ENCODE data around the gene GJB5.
"Not testable (repeated sequence)": the region's sequence is repeated elsewhere in the genome, so short reads cannot be mapped to it uniquely, and the experiment has no call there.

The GJB5 gene

DNA sequence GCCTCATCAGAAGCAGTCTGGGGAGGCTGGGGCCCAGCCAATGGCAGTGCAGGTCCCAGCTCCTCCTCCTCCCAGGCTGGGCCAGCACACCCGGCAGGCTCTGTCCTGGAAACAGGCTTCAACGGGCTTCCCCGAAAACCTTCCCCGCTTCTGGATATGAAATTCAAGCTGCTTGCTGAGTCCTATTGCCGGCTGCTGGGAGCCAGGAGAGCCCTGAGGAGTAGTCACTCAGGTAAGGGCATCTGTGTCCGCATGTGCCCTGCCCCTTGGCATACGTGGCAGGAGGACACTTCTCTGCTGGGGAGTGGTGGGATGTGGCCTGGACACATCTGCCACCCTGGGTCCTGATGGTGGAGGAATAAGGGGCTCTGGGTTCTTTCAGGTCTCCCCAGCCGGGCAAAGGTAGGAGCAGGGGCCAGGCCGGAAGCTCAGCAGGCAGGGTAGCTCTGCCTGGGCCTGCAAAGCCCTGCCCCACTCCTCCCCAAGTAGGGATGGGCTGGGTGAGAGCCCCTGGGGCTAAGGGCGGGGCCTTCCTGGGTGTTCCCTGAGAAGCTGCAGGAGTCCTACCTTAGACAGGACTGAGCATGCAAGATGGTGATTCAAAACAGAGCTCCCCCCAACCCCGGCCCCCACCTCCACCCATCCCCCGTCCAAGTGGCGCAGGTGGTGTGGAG is at the start of gene GJB5:
TSS of gene GJB5 (plus strand) at position 84 of the 674 bp plus-strand sequence. CDS start 2,284 bp downstream, outside the sequence.
- no peak for DNase-seq (ENCODE audit: low spot score)

DNA sequence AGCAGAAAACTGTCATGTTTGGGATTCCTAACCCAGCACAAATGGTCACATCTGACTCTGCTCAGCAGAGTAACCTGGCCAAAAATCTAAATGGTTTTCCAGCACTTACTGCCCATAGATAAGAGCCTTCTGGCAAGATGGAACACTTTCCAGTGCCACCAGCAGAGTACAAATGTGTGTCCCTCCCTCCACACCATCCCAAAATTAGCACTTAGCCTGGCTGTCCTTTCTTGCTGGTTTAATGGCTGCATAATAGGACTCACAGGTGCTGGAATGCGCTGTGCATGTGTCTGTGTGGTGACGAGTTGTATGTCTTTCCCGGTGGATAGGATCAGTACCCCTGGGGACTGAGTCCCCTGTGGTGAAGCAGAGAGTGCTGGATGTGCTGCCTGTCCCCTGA is 49.8 kb upstream of the GJB5 start:
- DNase-seq (ENCODE audit: low spot score) = no peak

DNA sequence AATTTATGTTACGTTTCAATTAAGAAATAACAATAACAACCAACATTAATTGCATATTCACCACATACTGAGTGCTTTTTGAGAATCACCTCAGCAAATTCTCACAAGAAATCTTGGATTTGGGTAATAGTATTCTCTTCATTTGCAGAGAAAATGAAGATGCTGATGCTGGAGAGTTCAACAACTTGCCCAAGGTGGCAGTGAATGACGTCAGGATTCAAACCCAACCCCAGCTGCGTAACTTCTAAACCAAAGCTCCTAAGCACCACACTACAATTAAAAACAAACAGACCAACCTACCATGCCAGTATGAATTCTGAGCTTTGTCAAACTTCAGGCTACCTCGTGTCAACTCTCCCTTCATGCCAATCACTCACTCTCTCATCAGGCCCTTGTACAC is 46.7 kb upstream of the GJB5 start:
- DNase-seq (ENCODE audit: low spot score) = no peak

DNA sequence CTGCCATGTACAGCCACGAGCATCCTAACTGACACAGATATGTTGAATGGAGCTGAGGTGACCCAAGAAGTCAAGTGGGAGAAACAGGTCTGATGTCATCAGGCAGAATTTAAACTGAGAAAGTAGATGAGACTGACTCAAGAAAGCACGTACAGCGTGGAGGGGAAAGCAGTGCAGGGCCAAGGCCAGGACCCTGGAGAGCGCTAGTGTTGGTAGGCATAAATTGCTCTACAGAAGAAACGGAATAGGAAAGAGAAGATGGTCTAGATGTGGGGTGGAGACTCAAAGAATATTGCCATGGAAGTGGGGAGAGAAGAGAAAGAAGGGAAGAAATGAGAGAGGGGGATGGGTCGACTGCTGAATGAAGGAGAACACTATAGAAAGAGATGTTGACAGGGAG is 45.3 kb upstream of the GJB5 start:
- no peak for DNase-seq (ENCODE audit: low spot score)

DNA sequence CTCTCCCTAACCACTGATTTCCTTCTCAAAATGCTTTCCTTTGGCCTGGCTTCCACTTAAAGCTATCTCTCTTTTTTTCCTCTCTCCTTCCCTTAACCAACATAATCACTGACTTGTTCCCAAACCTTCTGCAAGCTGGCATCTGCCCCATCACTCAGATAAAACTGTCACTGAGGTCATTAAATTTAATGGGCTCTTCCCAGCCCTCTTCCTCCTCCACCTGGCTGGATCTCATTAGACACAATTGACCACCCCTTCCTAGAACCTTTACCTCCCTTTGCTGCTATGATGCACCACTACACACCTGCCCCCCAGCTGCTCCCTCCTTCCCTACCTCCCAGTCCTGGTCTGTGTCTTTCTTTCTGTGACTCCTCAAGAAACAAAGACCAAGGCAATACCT is 44.0 kb upstream of the GJB5 start:
- no peak for DNase-seq (ENCODE audit: low spot score)

DNA sequence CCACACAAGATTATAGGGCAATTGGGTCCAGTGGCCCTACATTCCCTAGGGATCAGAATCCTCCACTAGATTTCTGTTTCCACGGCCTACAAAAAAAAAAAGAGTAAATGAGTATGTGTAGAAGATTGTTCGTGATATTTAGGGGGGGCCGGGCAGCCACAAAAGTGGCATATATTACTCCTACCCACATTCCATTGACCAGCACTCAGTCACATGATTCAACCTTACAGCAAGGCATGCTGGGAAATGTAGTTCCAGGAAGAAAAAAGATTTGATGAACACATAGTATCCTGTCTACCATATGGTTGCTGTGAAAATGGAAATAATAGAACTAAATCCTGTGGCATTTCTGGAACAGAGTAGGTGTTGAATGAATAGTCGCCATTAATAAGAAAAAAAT is 43.4 kb upstream of the GJB5 start:
- DNase-seq (ENCODE audit: low spot score) = no peak

DNA sequence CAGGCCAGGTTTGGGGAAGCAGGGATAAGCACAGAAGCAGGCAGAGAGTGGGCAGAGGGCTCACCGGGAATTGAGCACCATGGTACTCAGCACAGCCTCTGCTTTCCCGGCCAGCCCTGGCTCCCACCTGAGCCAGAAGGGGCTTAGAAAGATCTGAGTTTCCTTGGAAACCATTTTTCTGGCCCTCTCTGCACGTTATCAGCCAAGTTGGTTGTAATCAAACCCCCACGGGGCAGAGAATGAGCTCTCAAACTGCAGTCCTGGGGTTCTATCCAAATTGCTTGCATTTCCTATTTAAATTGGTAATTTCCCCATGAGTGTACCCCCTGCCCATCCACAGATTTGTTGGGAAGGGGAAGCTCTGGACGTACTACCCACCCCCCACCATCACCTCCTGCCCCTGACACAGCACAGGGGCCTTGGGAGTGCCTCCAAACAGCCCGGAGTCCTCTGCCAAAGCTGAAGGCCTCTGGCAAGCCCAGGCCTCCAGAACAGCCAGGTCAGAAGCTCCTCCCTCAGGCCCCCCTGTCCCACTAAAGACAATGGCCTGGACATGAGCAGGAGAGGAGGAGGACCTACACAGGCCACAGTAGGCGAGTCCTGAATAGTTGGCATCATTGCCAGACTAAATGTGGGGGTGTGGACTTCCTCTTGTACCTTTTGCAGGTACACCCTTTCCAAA is 42.7 kb upstream of the GJB5 start:
- no peak for DNase-seq (ENCODE audit: low spot score)

- DNase-seq (ENCODE audit: low spot score) = no peak
Measured at GRCh38 chr1:34713443-34713842, 41.4 kb upstream of the GJB5 start.

DNA sequence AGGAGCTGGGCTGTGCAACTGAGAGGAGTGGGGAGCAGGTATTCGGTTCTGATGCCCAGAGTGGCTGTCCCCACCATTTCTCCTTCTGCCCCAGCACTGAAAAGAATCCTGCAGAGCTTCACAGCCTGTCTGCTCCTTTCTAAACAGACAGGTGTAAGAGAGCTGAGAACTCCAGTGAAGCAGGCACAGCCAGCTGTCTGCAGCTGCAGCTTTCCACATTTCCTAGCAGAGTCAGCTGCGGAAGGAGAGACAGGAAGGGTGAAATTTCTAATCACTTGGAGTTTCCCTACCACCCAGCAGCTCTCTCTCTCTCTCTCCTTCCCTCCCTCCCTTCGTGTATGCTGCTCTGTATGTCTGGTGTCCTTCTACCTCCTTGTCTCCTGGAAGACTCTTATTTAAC is 40.5 kb upstream of the GJB5 start:
- no peak for DNase-seq (ENCODE audit: low spot score)

DNA sequence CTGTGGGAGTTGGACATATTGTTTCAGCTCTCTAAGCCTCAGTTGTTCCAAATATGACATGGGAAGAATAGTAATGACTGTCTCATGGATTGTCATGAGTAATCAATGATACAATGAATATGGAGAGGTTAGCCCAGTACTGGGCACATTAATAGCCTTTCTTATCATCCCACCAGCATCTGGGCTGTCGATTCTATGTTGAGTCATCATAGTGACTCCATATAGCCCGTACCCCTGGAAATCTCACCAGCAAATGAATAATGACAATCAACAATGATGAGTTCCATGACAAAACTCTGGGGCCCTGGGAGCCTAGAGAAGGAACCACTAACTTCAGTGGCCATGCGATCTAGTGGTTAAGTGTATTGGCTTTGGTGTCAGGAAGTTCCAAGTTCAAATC is 39.7 kb upstream of the GJB5 start:
- DNase-seq (ENCODE audit: low spot score) = no peak

- DNase-seq (ENCODE audit: low spot score) = no peak
Measured at GRCh38 chr1:34721241-34721640, 33.6 kb upstream of the GJB5 start.

DNA sequence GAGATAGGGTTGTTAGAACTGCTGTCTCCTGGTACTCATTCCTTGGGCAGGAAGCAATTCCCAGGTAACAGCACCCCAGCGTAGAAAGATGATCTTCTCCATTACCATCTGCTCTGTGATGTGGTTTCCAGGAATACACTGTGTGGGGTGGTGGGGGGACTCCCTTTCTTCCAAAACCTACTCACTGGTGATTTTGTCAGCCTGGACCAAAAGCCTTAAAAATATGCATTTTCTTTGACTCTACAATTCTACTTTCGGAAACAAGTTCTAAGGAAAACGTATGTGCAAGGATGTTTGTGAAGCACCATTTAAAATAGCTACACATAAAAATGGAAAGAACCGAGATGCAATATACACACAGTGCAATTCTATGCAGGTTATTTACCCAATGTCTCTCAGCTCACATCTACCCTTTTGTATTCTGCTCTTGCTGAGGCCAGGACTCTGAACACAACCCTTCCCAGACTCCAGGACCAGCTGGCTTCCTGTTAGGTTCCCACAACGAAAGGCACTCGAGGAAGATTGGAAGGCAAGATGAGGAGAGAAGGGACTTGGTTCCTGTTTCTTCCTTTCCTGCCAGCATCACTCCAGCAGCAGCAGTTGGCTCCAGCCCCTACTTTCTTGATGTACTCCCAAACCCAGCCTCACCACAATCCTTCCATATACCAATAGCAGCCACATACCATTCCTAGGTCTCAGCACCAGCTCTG is 33.0 kb upstream of the GJB5 start:
- no peak for DNase-seq (ENCODE audit: low spot score)

DNA sequence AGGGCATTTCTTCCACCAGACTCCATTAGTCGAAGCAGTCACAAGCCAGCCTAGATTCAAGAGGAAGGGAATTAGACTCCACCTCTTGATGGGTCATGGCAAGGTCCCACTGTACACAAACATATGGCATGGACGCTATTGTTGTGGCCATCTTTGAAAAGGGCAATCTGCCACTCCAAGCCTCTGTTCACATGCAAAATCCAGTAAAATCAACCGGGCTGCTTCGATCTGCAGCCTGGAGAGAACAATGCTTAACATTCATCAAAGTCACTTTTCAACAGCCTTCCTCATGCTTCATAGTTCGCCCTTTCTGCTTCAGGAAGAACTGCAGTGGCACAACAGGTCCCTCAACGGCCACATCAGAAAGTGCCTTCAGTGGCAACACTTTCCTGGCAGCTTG is 28.0 kb upstream of the GJB5 start:
- no peak for DNase-seq (ENCODE audit: low spot score)

GRCh38 chr1:34730485-34730884 is 24.4 kb upstream of the GJB5 start:
- DNase-seq (ENCODE audit: low spot score) = no peak

GRCh38 chr1:34732831-34733230 is 22.0 kb upstream of the GJB5 start:
- not testable (repeated sequence) for DNase-seq (ENCODE audit: low spot score)

GRCh38 chr1:34736692-34737091 is 18.2 kb upstream of the GJB5 start:
- no peak for DNase-seq (ENCODE audit: low spot score)

DNA sequence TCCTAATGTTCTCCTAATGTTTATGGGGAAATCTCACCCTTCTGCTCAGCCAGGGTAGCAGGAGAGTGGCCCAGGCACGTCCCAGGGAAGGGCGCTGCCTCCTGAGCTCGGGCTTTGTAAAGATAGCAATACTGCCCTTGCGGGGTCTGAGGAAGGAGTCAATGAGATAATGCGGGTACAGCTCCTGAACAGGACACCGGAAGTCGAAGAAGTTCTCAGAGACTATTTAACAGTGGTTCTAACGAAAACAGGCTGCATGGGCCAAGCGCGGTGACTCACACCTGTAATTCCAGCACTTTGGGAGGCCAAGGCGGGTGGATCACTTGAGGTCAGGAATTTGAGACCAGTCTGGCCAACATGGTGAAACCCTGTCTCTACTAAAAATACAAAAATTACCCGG is 17.6 kb upstream of the GJB5 start:
- not testable (repeated sequence) for DNase-seq (ENCODE audit: low spot score)

DNA sequence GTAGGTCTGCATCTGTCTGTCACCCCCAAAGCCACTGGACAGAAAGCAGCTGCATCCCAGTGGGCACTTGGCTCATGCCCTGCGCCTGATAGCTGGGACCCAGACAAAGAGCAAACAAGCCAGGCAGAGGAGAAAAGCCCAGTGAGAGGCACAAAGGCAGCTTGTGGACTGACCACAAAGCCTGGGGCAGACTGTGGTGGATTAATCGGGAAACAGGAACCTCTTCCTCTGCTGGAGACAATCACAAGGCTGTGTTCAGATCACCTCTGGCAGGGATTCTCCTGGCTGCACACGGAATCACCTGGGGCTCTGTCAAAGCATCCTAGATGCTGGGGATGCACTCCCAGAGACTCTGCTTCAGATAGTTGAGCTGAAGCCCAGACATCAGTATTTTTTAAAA is 15.2 kb upstream of the GJB5 start:
- no peak for DNase-seq (ENCODE audit: low spot score)

- DNase-seq (ENCODE audit: low spot score) = peak; percentile 28
Measured at GRCh38 chr1:34740161-34740868, 14.5 kb upstream of the GJB5 start.

GRCh38 chr1:34742667-34743270 is 12.1 kb upstream of the GJB5 start:
- DNase-seq (ENCODE audit: low spot score) = peak; percentile 82

DNA sequence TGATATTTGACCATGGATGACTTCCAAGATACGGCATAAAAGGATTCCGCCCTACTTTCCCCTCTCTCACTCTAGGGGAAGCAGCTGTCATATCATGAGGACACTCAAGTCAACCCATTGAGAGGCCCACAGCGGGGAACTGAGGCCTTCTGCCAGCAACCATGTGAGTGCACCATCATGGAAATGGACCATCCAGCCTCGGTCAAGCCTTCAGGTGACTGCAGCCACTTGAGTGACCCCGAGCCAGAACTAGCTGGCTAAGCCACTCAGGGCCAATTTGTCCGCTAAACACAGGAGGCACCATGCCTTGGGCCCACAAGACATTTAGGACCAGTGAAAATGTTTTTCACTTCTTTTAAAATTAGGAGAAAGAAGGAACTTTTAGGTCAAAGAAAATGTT is 11.1 kb upstream of the GJB5 start:
- DNase-seq (ENCODE audit: low spot score) = no peak

GRCh38 chr1:34744851-34745250 is 10.0 kb upstream of the GJB5 start:
- DNase-seq (ENCODE audit: low spot score) = no peak

All from HuH-7 (cell line).